Gastrocnemius medialis (tissue), 4 donors: ENCODE data around the gene SIGLEC5. TPM values are rescaled to one million over a fixed set of nuclear protein-coding genes. Genes with fewer than 3 reads are reported as not detected.

ENCODE experiments used
- ATAC-seq, 2 donors: fragments of 150-250 bp; one replicate each; pipeline ENCODE4 v1.9.1; 2016
- DNase-seq, 2 donors: peaks; one replicate each; pipeline ENCODE4 v3.0.0-alpha.2; 2019
- H3K27ac ChIP-seq, 4 donors: fragments of 200-600 bp; sonication (generic); 1 replicate in 1 of 4; 2 replicates in 3 of 4; pipeline ENCODE4 v1.5.1; 2016 to 2018; ENCODE audit warnings: mild to moderate bottlenecking in 2 of 4, moderate library complexity in 1 of 4
- H3K27me3 ChIP-seq, 3 donors: fragments of 200-600 bp; sonication (generic) in 2 of 3; 1 replicate in 1 of 3; 2 replicates in 2 of 3; pipeline versions ENCODE4 v1.5.1 to v1.6.0; 2016 to 2019; ENCODE audit warnings: mild to moderate bottlenecking in 1 of 3, moderate library complexity in 1 of 3
- H3K36me3 ChIP-seq, 2 donors: fragments of 200-600 bp; sonication (generic) in 1 of 2; one replicate each; pipeline ENCODE4 v1.5.1; 2017 to 2018
- H3K4me1 ChIP-seq, 2 donors: fragments of 200-600 bp; sonication (generic) in 1 of 2; one replicate each; pipeline ENCODE4 v1.5.1; 2016 to 2017; ENCODE audit warnings: mild to moderate bottlenecking in 2 of 2
- H3K4me3 ChIP-seq, 4 donors: fragments of 200-600 bp; sonication (generic) in 3 of 4; 1 replicate in 1 of 4; 2 replicates in 3 of 4; pipeline ENCODE4 v1.5.1; 2016 to 2019; ENCODE audit warnings: mild to moderate bottlenecking in 2 of 4
- H3K9me3 ChIP-seq, 3 donors: fragments of 200-600 bp; sonication (generic) in 2 of 3; 1 replicate in 1 of 3; 2 replicates in 2 of 3; pipeline ENCODE4 v1.5.1; 2016 to 2019
- CTCF ChIP-seq, 5 experiments: fragments of 450-650 bp in 3 of 5; fragments of 200-600 bp in 2 of 5; sonication (generic) in 2 of 5; IDR thresholded peaks in 4 of 5; conservative IDR thresholded peaks in 1 of 5; 1 replicate in 4 of 5; 2 replicates in 1 of 5; pipeline ENCODE4 v1.5.1; 2016 to 2019; ENCODE audit warnings: antibody characterized with exemption in 5 of 5, mild to moderate bottlenecking in 3 of 5, moderate library complexity in 3 of 5
- POLR2A ChIP-seq, 2 donors: fragments of 450-650 bp; IDR thresholded peaks; one replicate each; pipeline ENCODE4 v1.6.1; 2017; ENCODE audit warnings: antibody characterized with exemption in 2 of 2, mild to moderate bottlenecking in 2 of 2, moderate library complexity in 2 of 2
- in situ Hi-C, 4 donors: fragments of 200-750 bp; cut with MboI; loops; one replicate each; pipeline versions ENCODE4 v1.15.0 to v1.8.0; 2017; ENCODE audit warnings: low sequenced_read_pairs in 4 of 4
- intact Hi-C: fragments of 100-400 bp; cut with DNase I; formaldehyde crosslinking; loops from one replicate; pipeline ENCODE4 v1.15.1; 2023; ENCODE audit warnings: low total_unique reads
- total RNA-seq, 4 donors: library from RNA; depleted of rRNA; stranded (reverse); fragments of >200 nt; gene quantifications; one replicate each; pipeline versions ENCODE4 v1.1.0 to v1.2.3, GENCODE V29; 2016

Gene SIGLEC5
- total RNA-seq, 4 donors from 2014 or later: 0.18 to 1.0 TPM; not detected in 2

GRCh38 chr19:51594774-51595109 is 35.5 kb downstream of the SIGLEC5 start:
- peak; percentile 5 to 22 for ATAC-seq
- in situ Hi-C loops: loop anchor here in 3 of 4 donors (5.0 to 25.0 kb wide), 2 partner anchors 482 to 487 kb away; partner anchors contain the start of genes CTU1 (in 3 of the 3) and SIGLEC9 (in 1 of the 3)

GRCh38 chr19:51593969-51594773 is 36.0 kb downstream of the SIGLEC5 start:
- H3K27me3 ChIP-seq: peaks cover 5 to 9% (median 8%) of the 10 kb centered on the region in 3 donors
- ATAC-seq: peak; percentile 99 to 100
- H3K4me3 ChIP-seq: peak overlapping the region; percentile 66 to 80 (median 73)
- H3K4me1 ChIP-seq: peaks cover 8 to 14% of the 10 kb centered on the region in 2 donors
- in situ Hi-C loops (loop anchor here in 1 of 4 donors (25.0 kb wide), 1 partner anchor 482 kb away; the partner anchor contains the start of genes CTU1 and SIGLEC9), intact Hi-C loops (loop anchor here (1.0 to 10.0 kb wide), 5 partner anchors 23 to 486 kb away; partner anchors contain the start of genes CTU1, ZNF175 and ZNF615)
- peak overlapping the region; percentile 32 to 71 (median 52) for H3K27ac ChIP-seq
- H3K36me3 ChIP-seq: no peaks in the 10 kb centered on the region
- no peaks in the 10 kb centered on the region for H3K9me3 ChIP-seq
- DNase-seq: peak; percentile 97
- TF ChIP-seq POLR2A (IDR thresholded peaks at IDR 0.05) (no peak), CTCF (IDR thresholded peaks at IDR 0.05 in 4 of 5, conservative IDR thresholded peaks at IDR 0.05 in 1 of 5) (no peak)

More at GRCh38 chr19:51594774-51595109, 35.5 kb downstream of the SIGLEC5 start:
- Histone ChIP-seq H3K4me1 (peaks cover 8 to 14% of the 10 kb centered on the region in 2 donors), H3K27ac (peak overlapping the region; percentile 32 to 71 (median 52)), H3K4me3 (peak overlapping the region; percentile 61 to 80 (median 73)), H3K36me3 (no peaks in the 10 kb centered on the region), H3K9me3 (no peaks in the 10 kb centered on the region), H3K27me3 (peaks cover 5 to 9% (median 8%) of the 10 kb centered on the region in 3 donors)
- intact Hi-C loops: loop anchor here (1.0 to 10.0 kb wide), 5 partner anchors 23 to 486 kb away; partner anchors contain the start of genes CTU1, ZNF175 and ZNF615
- TF ChIP-seq CTCF (IDR thresholded peaks at IDR 0.05 in 4 of 5, conservative IDR thresholded peaks at IDR 0.05 in 1 of 5) (no peak), POLR2A (IDR thresholded peaks at IDR 0.05) (no peak)
- DNase-seq: no peak

- DNase-seq (no peak), ATAC-seq (no peak)
- no peak for TF ChIP-seq POLR2A (IDR thresholded peaks at IDR 0.05)
- Histone ChIP-seq H3K27me3 (peaks cover 0 to 3% (median under 1%) of the 10 kb centered on the region in 3 donors), H3K4me1 (peaks cover 8 to 14% of the 10 kb centered on the region in 2 donors), H3K4me3 (peak overlapping the region; percentile 66 to 80 (median 73)), H3K9me3 (peaks cover 0 to 6% (median 0%) of the 10 kb centered on the region in 3 donors), H3K36me3 (peaks cover 0 to 8% of the 10 kb centered on the region in 2 donors), H3K27ac (no peak overlapping the region)
- in situ Hi-C loops (loop anchor here in 1 of 4 donors (25.0 kb wide), 1 partner anchor 481 kb away; the partner anchor contains the start of genes CTU1 and SIGLEC9), intact Hi-C loops (loop anchor here (10.0 kb wide), 1 partner anchor 411 kb away; the partner anchor contains the start of gene ZNF615)
These were observed 36.9 kb downstream of the SIGLEC5 start for GRCh38 chr19:51593138-51593890.

GRCh38 chr19:51592521-51592920 is 37.7 kb downstream of the SIGLEC5 start:
- TF ChIP-seq POLR2A (IDR thresholded peaks at IDR 0.05) (no peak), CTCF (IDR thresholded peaks at IDR 0.05 in 4 of 5, conservative IDR thresholded peaks at IDR 0.05 in 1 of 5) (no peak)
- peaks cover 0 to 13% (median 0%) of the 10 kb centered on the region in 3 donors for H3K9me3 ChIP-seq
- intact Hi-C loops (loop anchor here (10.0 kb wide), 1 partner anchor 412 kb away; the partner anchor contains the start of gene ZNF615), in situ Hi-C loops (loop anchor here in 1 of 4 donors (25.0 kb wide), 1 partner anchor 480 kb away; the partner anchor contains the start of genes CTU1 and SIGLEC9)
- H3K27ac ChIP-seq: no peak overlapping the region
- peaks cover 8 to 14% of the 10 kb centered on the region in 2 donors for H3K4me1 ChIP-seq
- peaks cover 2 to 16% of the 10 kb centered on the region in 2 donors for H3K36me3 ChIP-seq
- H3K27me3 ChIP-seq: no peaks in the 10 kb centered on the region
- no peak for DNase-seq
- ATAC-seq: no peak
- H3K4me3 ChIP-seq: no peak overlapping the region
